OCI-LY1 (cell line): ENCODE measurements around the gene GABRG3.

Experiments
- H2AFZ ChIP-seq: fragments of 200-600 bp; sonication (generic), shearing (Covaris generic); 2 replicates; pipeline ENCODE4 v1.6.0; 2014; ENCODE audit warnings: antibody characterized with exemption, mild to moderate bottlenecking, low read length
- H3F3A ChIP-seq: fragments of 200-600 bp; sonication (generic), shearing (Covaris generic); 2 replicates; pipeline ENCODE4 v1.6.0; 2014; ENCODE audit warnings: mild to moderate bottlenecking, antibody characterized with exemption, low read length, moderate library complexity; ENCODE audit not compliant: insufficient read depth
- H3K27ac ChIP-seq: fragments of 200-600 bp; sonication (generic); 2 replicates; pipeline ENCODE4 v1.5.1; 2014; ENCODE audit warnings: low read length, mixed run types, mild to moderate bottlenecking, low read depth; ENCODE audit not compliant: poor library complexity, severe bottlenecking
- H3K27me3 ChIP-seq: fragments of 200-600 bp; sonication (generic); 2 replicates; pipeline ENCODE4 v1.6.0; 2014; ENCODE audit warnings: antibody characterized with exemption, mild to moderate bottlenecking, low read length, moderate library complexity; ENCODE audit not compliant: insufficient read depth
- H3K36me3 ChIP-seq: fragments of 200-600 bp; sonication (generic); 2 replicates; pipeline ENCODE4 v1.6.1; 2014; ENCODE audit warnings: mild to moderate bottlenecking, antibody characterized with exemption, low read length, moderate library complexity, mixed read lengths; ENCODE audit not compliant: insufficient read depth
- H3K4me1 ChIP-seq: fragments of 200-600 bp; sonication (generic); 2 replicates; pipeline ENCODE4 v1.5.1; 2014; ENCODE audit warnings: mild to moderate bottlenecking, low read length, moderate library complexity; ENCODE audit not compliant: insufficient read depth, severe bottlenecking
- H3K4me2 ChIP-seq: fragments of 200-600 bp; sonication (generic), shearing (Covaris generic); 2 replicates; pipeline ENCODE4 v1.6.1; 2014; ENCODE audit warnings: low read length
- H3K4me3 ChIP-seq: fragments of 200-600 bp; sonication (generic); 2 replicates; pipeline ENCODE4 v1.5.1; 2014; ENCODE audit warnings: low read length, low read depth, mild to moderate bottlenecking, mixed read lengths; ENCODE audit not compliant: poor library complexity, severe bottlenecking
- H3K79me2 ChIP-seq: fragments of 200-600 bp; shearing (Covaris generic); 2 replicates; pipeline ENCODE4 v1.6.1; 2016; ENCODE audit warnings: mixed run types, low read length, mixed read lengths; ENCODE audit not compliant: insufficient read depth
- H3K9ac ChIP-seq: fragments of 200-600 bp; sonication (generic), shearing (Covaris generic); 2 replicates; pipeline ENCODE4 v1.6.1; 2014; ENCODE audit warnings: mild to moderate bottlenecking, low read length, mixed read lengths
- H3K9me2 ChIP-seq: fragments of 200-600 bp; sonication (generic), shearing (Covaris generic); 2 replicates; pipeline ENCODE4 v1.6.1; 2014; ENCODE audit warnings: low read depth, mild to moderate bottlenecking, low read length, mixed read lengths
- H3K9me3 ChIP-seq: fragments of 200-600 bp; shearing (Covaris generic); 2 replicates; pipeline ENCODE4 v1.6.1; 2014; ENCODE audit warnings: low read length, mixed read lengths
- H4K20me1 ChIP-seq: fragments of 200-600 bp; sonication (generic), shearing (Covaris generic); 2 replicates; pipeline ENCODE4 v1.6.0; 2016; ENCODE audit warnings: mild to moderate bottlenecking, low read length; ENCODE audit not compliant: insufficient read depth
- EZH2 ChIP-seq: fragments of 200-600 bp; sonication (generic), shearing (Covaris generic); IDR thresholded peaks from 2 replicates; pipeline ENCODE4 v1.8.0; 2017; ENCODE audit warnings: borderline replicate concordance, mixed run types, mild to moderate bottlenecking, antibody characterized with exemption, low read length, moderate library complexity, mixed read lengths
- TF ChIP-seq, protein P1 (sequence below): fragments of 200-600 bp; sonication (generic), shearing (Covaris generic); IDR thresholded peaks from 2 replicates; pipeline ENCODE4 v1.5.1; 2017; ENCODE audit warnings: mild to moderate bottlenecking, antibody characterized with exemption, low read length, moderate library complexity, mixed read lengths

GABRG3 gene

DNA sequence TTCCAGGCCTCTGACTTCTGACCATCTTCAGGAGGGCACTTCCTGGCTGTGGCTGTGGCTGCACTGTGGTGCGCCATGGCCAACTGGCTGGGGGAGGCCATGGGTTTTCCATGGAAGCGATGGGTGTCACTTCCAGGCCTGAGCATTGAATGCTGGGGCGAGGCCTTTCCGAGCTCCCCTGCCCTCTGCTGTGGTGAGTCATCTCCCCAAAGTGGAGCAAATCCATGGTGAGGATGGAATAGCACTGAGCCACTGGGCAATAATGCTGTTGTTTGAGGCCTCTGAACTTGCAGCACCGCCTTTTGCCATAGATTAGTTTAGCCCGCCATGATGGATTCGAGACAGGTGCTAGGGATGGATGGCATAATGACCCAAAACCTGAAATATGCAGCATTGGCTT lies 155.5 kb downstream of the GABRG3 start:
- no peaks in the 10 kb centered on the region for H4K20me1 ChIP-seq
- H3K36me3 ChIP-seq, result no peaks in the 10 kb centered on the region
- H3K9ac ChIP-seq, result no peak overlapping the region
- H3K27me3 ChIP-seq, result no peaks in the 10 kb centered on the region
- H3F3A ChIP-seq, result no peaks in the 10 kb centered on the region
- H2AFZ ChIP-seq, result no peak overlapping the region
- H3K4me2 ChIP-seq, result no peak overlapping the region
- no peak overlapping the region for H3K4me3 ChIP-seq
- H3K4me1 ChIP-seq, result no peaks in the 10 kb centered on the region
- no peaks in the 10 kb centered on the region for H3K79me2 ChIP-seq
- TF ChIP-seq, protein P1, sequence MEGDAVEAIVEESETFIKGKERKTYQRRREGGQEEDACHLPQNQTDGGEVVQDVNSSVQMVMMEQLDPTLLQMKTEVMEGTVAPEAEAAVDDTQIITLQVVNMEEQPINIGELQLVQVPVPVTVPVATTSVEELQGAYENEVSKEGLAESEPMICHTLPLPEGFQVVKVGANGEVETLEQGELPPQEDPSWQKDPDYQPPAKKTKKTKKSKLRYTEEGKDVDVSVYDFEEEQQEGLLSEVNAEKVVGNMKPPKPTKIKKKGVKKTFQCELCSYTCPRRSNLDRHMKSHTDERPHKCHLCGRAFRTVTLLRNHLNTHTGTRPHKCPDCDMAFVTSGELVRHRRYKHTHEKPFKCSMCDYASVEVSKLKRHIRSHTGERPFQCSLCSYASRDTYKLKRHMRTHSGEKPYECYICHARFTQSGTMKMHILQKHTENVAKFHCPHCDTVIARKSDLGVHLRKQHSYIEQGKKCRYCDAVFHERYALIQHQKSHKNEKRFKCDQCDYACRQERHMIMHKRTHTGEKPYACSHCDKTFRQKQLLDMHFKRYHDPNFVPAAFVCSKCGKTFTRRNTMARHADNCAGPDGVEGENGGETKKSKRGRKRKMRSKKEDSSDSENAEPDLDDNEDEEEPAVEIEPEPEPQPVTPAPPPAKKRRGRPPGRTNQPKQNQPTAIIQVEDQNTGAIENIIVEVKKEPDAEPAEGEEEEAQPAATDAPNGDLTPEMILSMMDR, result no peak
- TF ChIP-seq EZH2, result no peak
- no peak overlapping the region for H3K27ac ChIP-seq
- no peaks in the 10 kb centered on the region for H3K9me3 ChIP-seq
- no peaks in the 10 kb centered on the region for H3K9me2 ChIP-seq

DNA sequence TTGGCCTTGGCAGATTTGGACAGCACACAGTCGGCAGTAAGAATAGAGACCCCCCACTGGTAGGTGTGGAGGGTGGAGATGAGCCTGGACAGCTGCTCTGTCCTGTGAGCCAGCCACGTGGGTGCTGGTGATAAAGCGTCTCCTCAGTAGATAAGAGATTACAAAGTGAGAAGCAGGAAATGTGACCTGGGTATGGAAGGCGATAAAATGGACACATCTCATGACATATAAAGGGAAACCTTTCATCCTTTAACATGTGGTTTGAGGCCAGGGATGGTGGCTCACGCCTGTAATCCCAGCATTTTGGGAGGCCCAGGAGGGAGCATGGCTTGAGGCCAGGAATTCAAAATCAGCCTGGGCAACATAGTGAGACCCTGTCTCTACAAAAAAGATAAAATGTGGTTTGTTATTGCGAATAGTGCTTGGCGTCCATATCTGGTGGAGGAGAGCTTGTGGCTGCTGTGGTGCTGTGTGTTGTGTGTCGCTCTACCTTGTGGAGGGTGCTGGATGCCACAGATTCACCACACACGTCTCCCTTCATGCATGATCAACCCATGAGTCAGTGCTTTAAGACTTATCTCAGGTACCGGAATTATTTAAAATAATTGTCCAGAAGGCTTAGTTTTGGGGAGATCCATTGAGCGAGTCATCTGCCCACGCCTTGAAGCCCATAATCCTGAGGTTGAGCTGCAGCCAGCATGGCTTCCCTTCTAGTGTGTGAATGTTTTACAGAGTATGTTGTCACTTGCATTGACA lies 157.0 kb downstream of the GABRG3 start:
- no peaks in the 10 kb centered on the region for H3K79me2 ChIP-seq
- H3K36me3 ChIP-seq, result no peaks in the 10 kb centered on the region
- no peaks in the 10 kb centered on the region for H3F3A ChIP-seq
- H2AFZ ChIP-seq, result no peak overlapping the region
- no peaks in the 10 kb centered on the region for H3K9me3 ChIP-seq
- no peaks in the 10 kb centered on the region for H4K20me1 ChIP-seq
- H3K4me1 ChIP-seq, result no peaks in the 10 kb centered on the region
- no peak overlapping the region for H3K27ac ChIP-seq
- TF ChIP-seq, protein P1, result no peak
- no peak for TF ChIP-seq EZH2
- H3K9me2 ChIP-seq, result no peaks in the 10 kb centered on the region
- H3K9ac ChIP-seq, result no peak overlapping the region
- no peak overlapping the region for H3K4me3 ChIP-seq
- H3K27me3 ChIP-seq, result no peaks in the 10 kb centered on the region
- H3K4me2 ChIP-seq, result no peak overlapping the region

DNA sequence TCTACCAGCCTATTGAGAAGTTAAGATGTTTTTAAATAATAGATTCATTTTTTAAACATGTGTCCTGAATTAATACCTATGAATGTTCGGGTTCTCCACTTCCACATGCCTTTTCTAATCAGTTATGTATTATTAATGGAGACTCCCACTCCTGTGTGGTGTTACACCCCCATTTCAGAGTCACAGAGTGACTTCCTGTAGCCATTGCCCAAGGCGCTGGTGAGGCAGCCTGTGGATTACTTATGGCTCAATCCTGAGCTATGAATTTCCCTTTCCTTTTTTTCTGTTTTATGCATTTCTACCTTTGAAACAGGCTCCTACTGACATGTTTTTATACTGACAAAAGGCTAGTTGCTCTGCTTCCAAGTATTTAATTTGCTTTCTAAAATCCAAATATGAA lies 162.3 kb downstream of the GABRG3 start:
- Histone ChIP-seq H3K4me3 (no peak overlapping the region), H3K9ac (no peak overlapping the region), H3K27ac (no peak overlapping the region), H3K9me2 (no peaks in the 10 kb centered on the region), H3K79me2 (no peaks in the 10 kb centered on the region), H4K20me1 (no peaks in the 10 kb centered on the region), H3K4me2 (no peak overlapping the region), H2AFZ (no peak overlapping the region), H3K27me3 (no peaks in the 10 kb centered on the region), H3F3A (no peaks in the 10 kb centered on the region), H3K9me3 (no peaks in the 10 kb centered on the region), H3K4me1 (no peaks in the 10 kb centered on the region), H3K36me3 (no peaks in the 10 kb centered on the region)
- TF ChIP-seq, protein P1, result no peak
- no peak for TF ChIP-seq EZH2
